T-cell (primary cell): ENCODE results near the gene CD7. TPM values are rescaled to one million over a fixed set of nuclear protein-coding genes. Genes with fewer than 3 reads are reported as not detected.
A peak's percentile ranks its signal among the peaks of the same experiment; 100 is the strongest.

Source experiments
- ATAC-seq, 4 experiments: fragments of 200-7000 bp in 3 of 4; fragments of 150-1000 bp in 1 of 4; cut with Tn5 transposase; replicated peaks in 1 of 4; 1 replicate in 3 of 4; 2 replicates in 1 of 4; pipeline ENCODE4 v1.10.0; 2021; ENCODE audit warnings: moderate library complexity in 3 of 4, mild to moderate bottlenecking in 2 of 4, moderate number of reproducible peaks in 1 of 4
- CTCF ChIA-PET, 2 donors: fragments of 300-600 bp; sonication (Branson Sonifier 250); formaldehyde crosslinking; loops; one replicate each; lab custom pipeline; 2022; ENCODE audit warnings: antibody characterized with exemption in 2 of 2; lab: Charles Lee
- POLR2A ChIA-PET, 2 donors: fragments of 300-600 bp; sonication (Branson Sonifier 250); formaldehyde crosslinking; loops; one replicate each; lab custom pipeline; 2022; ENCODE audit warnings: antibody characterized with exemption in 2 of 2; lab: Charles Lee
- DNase-seq, 35 experiments: peaks; one replicate each; pipeline versions ENCODE4 v3.0.0 to v3.0.0-alpha.2; 2013 to 2023
- H3K27ac ChIP-seq: one replicate; pipeline ENCODE4 v1.5.1; 2013; ENCODE audit warnings: low read length
- H3K27me3 ChIP-seq, 2 experiments: replicated peaks in 1 of 2; 1 replicate in 1 of 2; 2 replicates in 1 of 2; pipeline versions ENCODE4 v1.6.1 to v1.7.0; 2013; ENCODE audit warnings: low read length in 1 of 2, mixed read lengths in 1 of 2; ENCODE audit not compliant: control insufficient read depth in 2 of 2, insufficient read depth in 2 of 2; ENCODE audit errors: extremely low read depth in 1 of 2
- H3K36me3 ChIP-seq, 2 donors: 1 replicate in 1 of 2; 2 replicates in 1 of 2; pipeline versions ENCODE4 v1.6.1 to v1.7.0; 2013; ENCODE audit warnings: low read length in 1 of 2; ENCODE audit not compliant: control insufficient read depth in 2 of 2, insufficient read depth in 1 of 2; ENCODE audit errors: extremely low read depth in 1 of 2
- H3K4me1 ChIP-seq, 2 experiments: 1 replicate in 1 of 2; 2 replicates in 1 of 2; pipeline versions ENCODE4 v1.6.1 to v1.7.0; 2013; ENCODE audit warnings: low read length in 2 of 2, mixed read lengths in 1 of 2; ENCODE audit not compliant: insufficient read depth in 2 of 2, control insufficient read depth in 1 of 2; ENCODE audit errors: extremely low read depth in 1 of 2
- H3K4me3 ChIP-seq, 2 donors: 1 replicate in 1 of 2; 2 replicates in 1 of 2; pipeline versions ENCODE4 v1.5.1 to v1.7.0; 2013; ENCODE audit warnings: mild to moderate bottlenecking in 2 of 2, low read length in 1 of 2, moderate library complexity in 1 of 2; ENCODE audit not compliant: control insufficient read depth in 1 of 2; ENCODE audit errors: extremely low read depth in 1 of 2
- H3K9me3 ChIP-seq: 2 replicates; pipeline ENCODE4 v1.7.0; 2013
- H3K27ac Mint-ChIP-seq, 2 donors: one replicate each; pipeline ENCODE4 v1.8.0; 2020 to 2021; ENCODE audit warnings: mild to moderate bottlenecking in 2 of 2, mixed read lengths in 2 of 2
- H3K27me3 Mint-ChIP-seq, 2 donors: one replicate each; pipeline ENCODE4 v1.8.0; 2021 to 2022; ENCODE audit warnings: mixed read lengths in 2 of 2
- H3K36me3 Mint-ChIP-seq: one replicate; pipeline ENCODE4 v1.8.0; 2021; ENCODE audit warnings: mixed read lengths
- H3K4me1 Mint-ChIP-seq, 3 donors: one replicate each; pipeline ENCODE4 v1.8.0; 2020 to 2022; ENCODE audit warnings: mixed read lengths in 3 of 3, mild to moderate bottlenecking in 1 of 3
- H3K4me3 Mint-ChIP-seq, 3 donors: one replicate each; pipeline ENCODE4 v1.8.0; 2020 to 2022; ENCODE audit warnings: mild to moderate bottlenecking in 3 of 3, mixed read lengths in 3 of 3, moderate library complexity in 3 of 3
- H3K9me3 Mint-ChIP-seq, 3 donors: one replicate each; pipeline ENCODE4 v1.8.0; 2020 to 2022; ENCODE audit warnings: mixed read lengths in 3 of 3
- WGBS: methylation state at CpG from one replicate; pipeline ENCODE4 v1.1.5; 2013; ENCODE audit warnings: missing lambda C conversion rate; ENCODE audit not compliant: insufficient coverage; 5-methylcytosine and 5-hydroxymethylcytosine counted together
- total RNA-seq, 35 experiments: library from RNA in 6 of 35; stranded (reverse) in 6 of 35; fragments of 120-200 nt in 1 of 35; gene quantifications; one replicate each; pipeline versions ENCODE4 v1.2.1 to v1.2.4 and lab custom pipeline; 2013 to 2026

The CD7 gene
- total RNA-seq, 5 donors from 2014 or later (not counting 1 experiment from before 2014, with no cell fraction given), result 104 to 265 (median 135) TPM

DNA sequence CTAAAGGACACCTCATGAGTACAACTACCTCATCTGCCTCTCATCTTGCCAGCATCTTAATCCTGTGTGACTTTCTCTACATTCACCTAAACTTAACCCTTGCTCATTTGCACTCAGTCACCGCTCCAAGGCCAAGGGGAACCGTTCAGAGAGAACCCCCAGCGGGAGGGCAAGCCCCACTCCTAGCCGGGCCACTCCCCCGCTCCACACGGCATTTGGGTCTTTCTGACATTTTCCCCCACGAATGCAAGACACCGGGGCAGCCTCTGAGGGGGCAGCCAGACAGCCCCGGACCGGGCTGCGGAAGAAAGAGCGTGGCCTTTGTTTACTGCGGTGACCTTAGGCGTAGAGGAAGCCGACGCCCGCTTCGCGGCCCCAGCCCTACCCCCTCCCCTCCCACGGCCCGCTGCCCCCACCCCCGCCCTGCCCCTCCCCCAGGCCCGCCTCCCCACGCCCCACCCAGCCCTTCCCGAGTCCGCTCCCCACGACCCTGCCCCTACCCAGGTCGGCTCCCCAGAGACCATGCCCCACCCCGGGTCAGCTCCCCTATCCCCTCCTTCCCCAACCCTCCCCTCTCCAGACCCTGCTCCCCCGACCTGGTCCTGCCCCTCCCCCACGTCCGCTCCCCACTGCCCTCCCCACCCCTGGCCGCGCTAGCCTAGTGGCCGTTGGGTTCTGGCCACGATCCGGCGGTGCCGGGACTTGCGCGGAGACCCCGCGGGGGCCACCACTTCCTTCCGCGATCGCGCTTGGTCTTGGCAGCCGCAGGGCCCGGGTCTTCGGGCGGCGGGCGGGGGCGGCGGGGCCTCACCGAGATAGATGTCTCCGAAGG lies 44.7 kb downstream of the CD7 start:
- H3K27me3 ChIP-seq, result peaks cover 0 to 11% of the 10 kb centered on the region in 2 experiments
- H3K36me3 ChIP-seq, result peaks cover 4 to 37% of the 10 kb centered on the region in 2 donors
- Mint-ChIP-seq H3K4me1 (peaks cover 50 to 55% (median 51%) of the 10 kb centered on the region in 3 donors), H3K4me3 (peak overlapping the region; percentile 87 to 97 (median 95)), H3K9me3 (no peaks in the 10 kb centered on the region), H3K27me3 (no peaks in the 10 kb centered on the region), H3K36me3 (peaks cover 21% of the 10 kb centered on the region), H3K27ac (peak overlapping the region; percentile 93 to 97)
- H3K27ac ChIP-seq, result peak overlapping the region; percentile 75
- CTCF ChIA-PET, result interaction anchor here (0.7 to 1.5 kb wide), 3 partner anchors 25 to 36 kb away, joined by 3 to 4 read pairs (median 4); no protein-coding TSS in a partner anchor
- POLR2A ChIA-PET, result no interaction called here
- DNase-seq (peak in 26 of 35 experiments; percentile 14 to 56 (median 26)), ATAC-seq (peak; percentile 4 to 19 (median 16))
- H3K9me3 ChIP-seq, result no peaks in the 10 kb centered on the region
- H3K4me3 ChIP-seq, result peak overlapping the region; percentile 65 to 68
- WGBS, result under 1% methylated on average over 38 of the region's 57 CpGs
- peaks cover 14 to 60% of the 10 kb centered on the region in 2 experiments for H3K4me1 ChIP-seq

DNA sequence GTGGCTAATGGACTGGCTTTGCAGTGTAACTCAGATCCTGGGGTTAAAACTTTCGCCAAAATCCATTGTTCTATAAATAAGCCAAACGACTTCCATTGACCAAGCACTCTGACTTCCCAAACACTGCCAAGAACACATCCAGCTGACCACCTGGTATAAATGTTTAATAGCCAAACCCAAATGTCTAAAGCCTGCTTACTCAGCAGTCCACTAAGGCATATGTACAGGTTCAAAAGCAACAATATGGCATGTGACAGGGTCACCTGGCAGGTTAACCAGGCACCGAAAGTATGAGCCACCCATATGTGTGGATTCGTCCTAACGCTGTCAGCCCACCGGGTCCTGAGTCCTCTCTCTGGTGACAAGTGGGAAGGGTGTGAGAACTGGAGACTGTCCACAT lies 46.0 kb downstream of the CD7 start:
- Mint-ChIP-seq H3K27ac (peak overlapping the region; percentile 93 to 97), H3K4me1 (peaks cover 61 to 67% (median 63%) of the 10 kb centered on the region in 3 donors), H3K36me3 (peaks cover 26% of the 10 kb centered on the region)

DNA sequence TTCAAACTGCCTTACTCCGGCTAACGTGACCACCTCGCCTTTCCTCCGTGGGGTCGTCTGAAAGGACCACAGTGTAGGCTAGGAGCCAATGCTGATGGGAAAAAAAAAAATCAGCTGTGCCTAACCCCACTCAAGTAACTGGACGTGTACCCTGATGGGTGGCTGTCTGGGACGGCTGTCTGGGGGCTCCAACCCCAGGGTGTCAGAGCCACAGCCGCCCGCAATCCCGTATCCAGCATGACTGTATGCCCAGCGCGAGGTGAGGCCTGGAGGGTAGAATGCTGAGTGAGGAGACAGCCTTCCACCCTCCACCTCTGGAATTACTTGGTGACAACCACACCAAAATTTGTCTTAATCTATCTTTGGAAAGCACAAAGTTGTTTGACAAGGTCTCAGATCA lies 46.8 kb downstream of the CD7 start:
- Mint-ChIP-seq H3K9me3 (no peaks in the 10 kb centered on the region), H3K4me3 (peak overlapping the region; percentile 54 to 95 (median 87)), H3K27me3 (no peaks in the 10 kb centered on the region), H3K27ac (peak overlapping the region; percentile 74 to 93), H3K36me3 (peaks cover 34% of the 10 kb centered on the region), H3K4me1 (peaks cover 69 to 74% (median 69%) of the 10 kb centered on the region in 3 donors)
- ATAC-seq, result no peak
- CTCF ChIA-PET, result no interaction called here
- H3K9me3 ChIP-seq, result no peaks in the 10 kb centered on the region
- no peak overlapping the region for H3K4me3 ChIP-seq
- H3K4me1 ChIP-seq, result peaks cover 14 to 80% of the 10 kb centered on the region in 2 experiments
- no peak for DNase-seq
- peaks cover 0 to 5% of the 10 kb centered on the region in 2 experiments for H3K27me3 ChIP-seq
- H3K27ac ChIP-seq, result no peak overlapping the region
- POLR2A ChIA-PET, result no interaction called here
- H3K36me3 ChIP-seq, result peaks cover 7 to 53% of the 10 kb centered on the region in 2 donors
- no CpG with 5 or more reads among the region's 12 CpGs for WGBS

More for the DNA sequence above, 46.0 kb downstream of the CD7 start:
- Mint-ChIP-seq H3K4me3 (peak overlapping the region; percentile 87 to 97 (median 95)), H3K27me3 (no peaks in the 10 kb centered on the region), H3K9me3 (no peaks in the 10 kb centered on the region)
- DNase-seq (no peak), ATAC-seq (no peak)
- H3K36me3 ChIP-seq, result peaks cover 4 to 45% of the 10 kb centered on the region in 2 donors
- peaks cover 14 to 72% of the 10 kb centered on the region in 2 experiments for H3K4me1 ChIP-seq
- H3K9me3 ChIP-seq, result no peaks in the 10 kb centered on the region
- ChIA-PET CTCF (no interaction called here), POLR2A (interaction anchor here in 1 of 2 donors (0.9 kb wide), 1 partner anchor 26 kb away, joined by 4 read pairs; no protein-coding TSS in a partner anchor)
- peak overlapping the region; percentile 5 for H3K27ac ChIP-seq
- 82% methylated on average over 4 of the region's 6 CpGs for WGBS
- H3K4me3 ChIP-seq, result peak overlapping the region in 1 of 2 donors; percentile 68
- peaks cover 0 to 8% of the 10 kb centered on the region in 2 experiments for H3K27me3 ChIP-seq

DNA sequence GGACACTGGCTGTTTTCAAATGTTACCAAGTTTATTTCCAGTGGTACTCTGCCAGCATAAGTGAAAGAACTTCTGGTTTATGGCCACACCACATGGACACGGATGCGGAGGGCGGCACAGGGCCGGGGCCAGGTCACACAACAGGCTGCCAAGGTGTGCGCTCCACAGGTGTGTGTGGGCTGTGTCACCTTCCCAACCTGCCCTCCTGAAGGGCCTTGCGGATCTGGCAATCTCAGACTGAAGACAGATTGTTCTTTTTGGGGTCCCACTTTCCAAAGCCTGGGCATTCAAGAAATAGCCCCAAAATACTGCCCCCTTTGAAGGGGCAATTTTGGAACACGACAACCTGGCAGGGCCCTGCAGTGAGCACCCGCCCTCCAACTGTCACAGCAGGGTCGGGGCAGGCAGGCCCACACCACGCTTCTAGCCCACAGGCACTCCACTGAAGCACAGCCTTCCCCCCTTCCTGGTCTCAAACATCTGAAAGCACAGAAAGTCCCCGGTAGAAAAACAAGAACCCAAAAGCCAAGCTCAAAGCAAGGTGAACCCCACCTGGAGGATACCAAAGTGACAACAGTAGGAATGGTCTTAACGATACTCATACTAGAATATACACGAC lies 47.4 kb downstream of the CD7 start:
- no peak overlapping the region for H3K27ac ChIP-seq
- peak overlapping the region; percentile 74 to 93 for H3K27ac Mint-ChIP-seq
- WGBS, result 71% methylated on average over 12 of the region's 13 CpGs

DNA sequence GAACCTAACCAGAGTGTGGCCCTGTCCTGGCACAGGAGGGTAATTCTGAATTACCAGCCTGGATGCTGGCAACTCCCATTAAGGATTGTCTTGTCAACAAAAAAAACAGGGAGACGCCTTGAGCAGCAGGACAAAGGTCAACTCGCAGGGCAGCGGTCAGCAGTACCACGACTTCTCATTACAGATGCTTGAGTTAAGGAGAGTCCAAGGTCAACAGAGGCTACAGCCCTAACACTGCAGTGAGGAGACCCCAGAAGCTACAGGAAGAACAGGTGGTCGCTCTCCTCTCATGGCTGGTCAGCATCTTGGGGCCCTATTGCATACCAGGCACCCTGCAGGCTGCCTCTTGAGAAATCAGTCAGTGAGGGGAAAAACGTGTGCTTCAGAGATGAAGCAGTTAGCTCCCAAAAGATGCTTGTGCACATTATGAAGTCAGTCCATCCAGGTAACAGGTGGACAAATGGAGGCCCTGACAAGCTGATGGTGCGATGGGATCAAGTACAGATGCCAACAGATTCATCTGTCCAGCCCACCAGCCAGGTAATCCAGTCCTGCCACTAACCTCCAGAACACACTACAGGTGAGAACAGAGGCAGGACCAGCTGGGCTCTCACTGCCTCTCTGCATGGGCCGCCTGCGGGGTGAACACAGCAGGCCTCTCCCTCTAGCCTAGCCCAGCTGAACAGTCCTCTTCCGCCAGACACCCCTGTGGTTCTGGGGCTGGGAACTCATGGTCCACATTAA lies 48.1 kb downstream of the CD7 start:
- H3K4me3 Mint-ChIP-seq, result peak overlapping the region; percentile 57 to 95 (median 87)
- peaks cover 72% of the 10 kb centered on the region in 3 donors for H3K4me1 Mint-ChIP-seq
- POLR2A ChIA-PET, result interaction anchor here in 1 of 2 donors (0.5 kb wide), 1 partner anchor 42 kb away, joined by 5 read pairs; no protein-coding TSS in a partner anchor
- Histone ChIP-seq H3K27ac (no peak overlapping the region), H3K4me3 (no peak overlapping the region), H3K4me1 (peaks cover 14 to 77% of the 10 kb centered on the region in 2 experiments), H3K9me3 (no peaks in the 10 kb centered on the region), H3K36me3 (peaks cover 12 to 65% of the 10 kb centered on the region in 2 donors), H3K27me3 (no peaks in the 10 kb centered on the region)
- CTCF ChIA-PET, result no interaction called here
- H3K27me3 Mint-ChIP-seq, result no peaks in the 10 kb centered on the region
- WGBS, result 81% methylated on average over 8 of the region's 10 CpGs
- ATAC-seq, result no peak
- H3K9me3 Mint-ChIP-seq, result no peaks in the 10 kb centered on the region
- peaks cover 42% of the 10 kb centered on the region for H3K36me3 Mint-ChIP-seq
- H3K27ac Mint-ChIP-seq, result peak overlapping the region; percentile 74 to 93
- no peak for DNase-seq

More for the DNA sequence above, 47.4 kb downstream of the CD7 start:
- Mint-ChIP-seq H3K4me3 (peak overlapping the region; percentile 57 to 95 (median 87)), H3K4me1 (peaks cover 69 to 75% (median 70%) of the 10 kb centered on the region in 3 donors), H3K9me3 (no peaks in the 10 kb centered on the region), H3K27me3 (no peaks in the 10 kb centered on the region), H3K36me3 (peaks cover 37% of the 10 kb centered on the region)
- POLR2A ChIA-PET, result interaction anchor here in 1 of 2 donors (0.5 kb wide), 1 partner anchor 41 kb away, joined by 5 read pairs; no protein-coding TSS in a partner anchor
- ATAC-seq (peak in 1 of 4 experiments; percentile 16), DNase-seq (peak in 13 of 35 experiments; percentile 15 to 55 (median 31))
- H3K4me3 ChIP-seq, result no peak overlapping the region
- peaks cover 14 to 80% of the 10 kb centered on the region in 2 experiments for H3K4me1 ChIP-seq
- peaks cover 12 to 59% of the 10 kb centered on the region in 2 donors for H3K36me3 ChIP-seq
- peaks cover 0 to 4% of the 10 kb centered on the region in 2 experiments for H3K27me3 ChIP-seq
- H3K9me3 ChIP-seq, result no peaks in the 10 kb centered on the region
- CTCF ChIA-PET, result no interaction called here
